ENCODE results near the gene PRICKLE2. TPM values are rescaled to one million over a fixed set of nuclear protein-coding genes. Genes with fewer than 3 reads are reported as not detected.

The PRICKLE2 gene
- total RNA-seq, 4 donors from 2014 or later, result 77.3 to 109 (median 96.7) TPM

GRCh38 chr3:64239841-64240240, 14.6 kb upstream of the PRICKLE2 start:
- Histone ChIP-seq H3K27me3 (no peaks in the 10 kb centered on the region), H3K9me3 (peaks cover 0 to 13% (median 0%) of the 10 kb centered on the region in 3 donors), H3K4me1 (peaks cover 3 to 70% (median 6%) of the 10 kb centered on the region in 3 donors), H3K36me3 (peaks cover 0 to 27% of the 10 kb centered on the region in 2 donors), H3K27ac (peak overlapping the region; percentile 75 to 87 (median 84)), H3K4me3 (no peak overlapping the region)
- no peak for TF ChIP-seq CTCF (IDR thresholded peaks at IDR 0.05)
- no peak for TF ChIP-seq EP300 (IDR thresholded peaks at IDR 0.05)
- TF ChIP-seq POLR2AphosphoS5 (IDR thresholded peaks at IDR 0.05), result no peak
- WGBS, 2 donors (ENCODE audit: low coverage in 1 of 2), result 93 to 100% methylated on average over 2 to 4 of the region's 5 CpGs
- ATAC-seq, result no peak

GRCh38 chr3:64238971-64239667, 13.9 kb upstream of the PRICKLE2 start:
- Histone ChIP-seq H3K27ac (peak overlapping the region; percentile 75 to 87 (median 84)), H3K9me3 (peaks cover 0 to 13% (median 0%) of the 10 kb centered on the region in 3 donors), H3K36me3 (peaks cover 0 to 27% of the 10 kb centered on the region in 2 donors), H3K4me1 (peaks cover 3 to 63% (median 3%) of the 10 kb centered on the region in 3 donors), H3K4me3 (no peak overlapping the region), H3K27me3 (no peaks in the 10 kb centered on the region)
- ATAC-seq, result peak; percentile 97
- TF ChIP-seq POLR2AphosphoS5 (IDR thresholded peaks at IDR 0.05), result peak; percentile 82
- TF ChIP-seq CTCF (IDR thresholded peaks at IDR 0.05), result no peak
- TF ChIP-seq POLR2A (IDR thresholded peaks at IDR 0.05), result no peak
- 0% methylated on average over 2 to 3 of the region's 12 CpGs for WGBS, 2 donors (ENCODE audit: low coverage in 1 of 2)

GRCh38 chr3:64237083-64237482, 11.8 kb upstream of the PRICKLE2 start:
- Histone ChIP-seq H3K9me3 (peaks cover 0 to 13% (median 0%) of the 10 kb centered on the region in 3 donors), H3K4me3 (no peak overlapping the region), H3K27me3 (no peaks in the 10 kb centered on the region), H3K36me3 (peaks cover 0 to 27% of the 10 kb centered on the region in 2 donors), H3K27ac (peak overlapping the region in 3 of 4 donors; percentile 21 to 84 (median 72)), H3K4me1 (peaks cover 0 to 43% (median 3%) of the 10 kb centered on the region in 3 donors)
- WGBS, 2 donors (ENCODE audit: low coverage in 1 of 2), result 96% methylated on average over 5 of the region's 7 CpGs; no CpG with 5 or more reads in 1 of the 2 donors
- no peak for TF ChIP-seq POLR2A (IDR thresholded peaks at IDR 0.05)
- no peak for TF ChIP-seq CTCF (IDR thresholded peaks at IDR 0.05)
- TF ChIP-seq POLR2AphosphoS5 (IDR thresholded peaks at IDR 0.05), result no peak
- no peak for TF ChIP-seq EP300 (IDR thresholded peaks at IDR 0.05)
- ATAC-seq, result no peak

GRCh38 chr3:64235605-64236004, 10.3 kb upstream of the PRICKLE2 start:
- Histone ChIP-seq H3K4me3 (no peak overlapping the region), H3K27ac (no peak overlapping the region), H3K9me3 (peaks cover 0 to 13% (median 0%) of the 10 kb centered on the region in 3 donors), H3K36me3 (peaks cover 0 to 20% of the 10 kb centered on the region in 2 donors), H3K27me3 (no peaks in the 10 kb centered on the region), H3K4me1 (peaks cover 0 to 30% (median 3%) of the 10 kb centered on the region in 3 donors)
- no peak for TF ChIP-seq CTCF (IDR thresholded peaks at IDR 0.05)
- 69 to 80% methylated on average over 1 to 3 of the region's 3 CpGs for WGBS, 2 donors (ENCODE audit: low coverage in 1 of 2)
- no peak for ATAC-seq

GRCh38 chr3:64234571-64234970, 9.3 kb upstream of the PRICKLE2 start:
- TF ChIP-seq POLR2A (IDR thresholded peaks at IDR 0.05) (no peak), CTCF (IDR thresholded peaks at IDR 0.05) (no peak), POLR2AphosphoS5 (IDR thresholded peaks at IDR 0.05) (no peak), EP300 (IDR thresholded peaks at IDR 0.05) (no peak)
- Histone ChIP-seq H3K36me3 (peaks cover 0 to 20% of the 10 kb centered on the region in 2 donors), H3K4me1 (peaks cover 0 to 31% (median 3%) of the 10 kb centered on the region in 3 donors), H3K27me3 (no peaks in the 10 kb centered on the region), H3K27ac (no peak overlapping the region), H3K9me3 (peaks cover 0 to 13% (median 0%) of the 10 kb centered on the region in 3 donors), H3K4me3 (no peak overlapping the region)
- 85 to 94% methylated on average over 3 to 5 of the region's 5 CpGs for WGBS, 2 donors (ENCODE audit: low coverage in 1 of 2)
- no peak for ATAC-seq

Data from gastroesophageal sphincter (tissue), 4 donors.